Right lobe of liver (tissue), 6 donors: Measurements from ENCODE around the gene MCM7. TPM values are rescaled to one million over a fixed set of nuclear protein-coding genes. Genes with fewer than 3 reads are reported as not detected.

Experiments
- ATAC-seq, 4 donors: fragments of 200-7000 bp; cut with Tn5 transposase; one replicate each; pipeline ENCODE4 v1.9.1; 2020; ENCODE audit warnings: mild to moderate bottlenecking in 4 of 4, moderate library complexity in 4 of 4
- DNase-seq, 3 donors: peaks; one replicate each; pipeline ENCODE4 v3.0.0-alpha.2; 2020
- H3K27ac ChIP-seq, 3 donors: fragments of 200-600 bp; one replicate each; pipeline ENCODE4 v1.8.0; 2022
- H3K27me3 ChIP-seq, 2 donors: fragments of 200-600 bp; one replicate each; pipeline ENCODE4 v1.8.0; 2022
- H3K36me3 ChIP-seq, 4 donors: fragments of 200-600 bp; sonication (generic) in 1 of 4; one replicate each; pipeline versions ENCODE4 v1.5.1 to v1.8.0; 2017 to 2022; ENCODE audit warnings: control low read depth in 1 of 4
- H3K4me1 ChIP-seq, 4 donors: fragments of 200-600 bp; sonication (generic) in 1 of 4; one replicate each; pipeline versions ENCODE4 v1.5.1 to v1.8.0; 2017 to 2022; ENCODE audit warnings: control low read depth in 1 of 4
- H3K4me3 ChIP-seq, 3 donors: fragments of 200-600 bp; one replicate each; pipeline ENCODE4 v1.8.0; 2022
- H3K9me3 ChIP-seq, 4 donors: fragments of 200-600 bp; sonication (generic) in 1 of 4; one replicate each; pipeline versions ENCODE4 v1.5.1 to v1.8.0; 2017 to 2022; ENCODE audit warnings: control low read depth in 1 of 4
- CTCF ChIP-seq, 4 donors: fragments of 200-600 bp in 3 of 4; fragments of 450-650 bp in 1 of 4; IDR thresholded peaks; one replicate each; pipeline versions ENCODE4 v1.5.1 to v1.8.0; 2016 to 2022; ENCODE audit warnings: antibody characterized with exemption in 4 of 4, mild to moderate bottlenecking in 2 of 4
- POLR2A ChIP-seq: fragments of 450-650 bp; IDR thresholded peaks from one replicate; pipeline ENCODE4 v1.6.1; 2017; ENCODE audit warnings: antibody characterized with exemption, mild to moderate bottlenecking
- WGBS: methylation state at CpG from one replicate; pipeline ENCODE4 v1.1.6; 2018; ENCODE audit warnings: low coverage, low lambda C conversion rate; ENCODE audit not compliant: insufficient coverage; ENCODE audit errors: missing lambda C conversion rate; 5-methylcytosine and 5-hydroxymethylcytosine counted together
- intact Hi-C, 2 donors: fragments of 100-400 bp; cut with DNase I; formaldehyde crosslinking; loops; one replicate each; pipeline versions ENCODE4 v1.11.2 to v1.14.1; 2022
- total RNA-seq, 6 experiments: library from RNA; depleted of rRNA in 2 of 6; stranded (reverse); fragments of >200 nt in 2 of 6; fragmentation: NEBNext Ultra II Directional in 3 of 6; extraction: Animal tissue kit (Norgen Biotek cat#: 25700) in 3 of 6; gene quantifications; one replicate each; pipeline versions ENCODE4 v1.1.0 to v1.2.4, GENCODE V29; 2016 to 2023
- donor health status: DM: no; HTN: yes; CAD: no.
- donor health status: DM: no; HTN: no; CAD: no.
- donor health status: DM: no; HTN: no; CAD: no.
- donor health status: DM: no; HTN: yes; CAD: no.
- donor health status: DM: no; HTN: yes; CAD: no.

Gene MCM7
- total RNA-seq, 6 experiments from 2014 or later, result 12.6 to 25.9 (median 20.8) TPM

GRCh38 chr7:100124301-100125230, 23.4 kb upstream of the MCM7 start:
- Histone ChIP-seq H3K27me3 (no peaks in the 10 kb centered on the region), H3K27ac (no peak overlapping the region), H3K9me3 (no peaks in the 10 kb centered on the region), H3K4me3 (no peak overlapping the region), H3K36me3 (no peaks in the 10 kb centered on the region), H3K4me1 (peaks cover 0 to 28% (median 0%) of the 10 kb centered on the region in 4 donors)
- no peak for ATAC-seq
- TF ChIP-seq CTCF (IDR thresholded peaks at IDR 0.05), result no peak
- TF ChIP-seq POLR2A, result no peak
- no peak for DNase-seq
- 63% methylated on average over 2 of the region's 4 CpGs for WGBS
- intact Hi-C loops, result no loop called here

GRCh38 chr7:100122568-100122967, 21.4 kb upstream of the MCM7 start:
- WGBS, result 100% methylated on average over 1 of the region's 1 CpG
- no peak for DNase-seq
- ATAC-seq, result no peak

GRCh38 chr7:100122067-100122466, 20.9 kb upstream of the MCM7 start:
- DNase-seq, result no peak
- Histone ChIP-seq H3K27me3 (no peaks in the 10 kb centered on the region), H3K4me1 (peaks cover 0 to 29% (median 2%) of the 10 kb centered on the region in 4 donors), H3K4me3 (no peak overlapping the region), H3K27ac (no peak overlapping the region), H3K36me3 (no peaks in the 10 kb centered on the region), H3K9me3 (no peaks in the 10 kb centered on the region)
- TF ChIP-seq POLR2A (no peak), CTCF (IDR thresholded peaks at IDR 0.05) (no peak)
- intact Hi-C loops, result no loop called here
- ATAC-seq, result no peak
- 65% methylated on average over 9 of the region's 13 CpGs for WGBS

More at GRCh38 chr7:100122568-100122967, 21.4 kb upstream of the MCM7 start:
- Histone ChIP-seq H3K9me3 (no peaks in the 10 kb centered on the region), H3K27ac (no peak overlapping the region), H3K4me3 (no peak overlapping the region), H3K27me3 (no peaks in the 10 kb centered on the region), H3K4me1 (peaks cover 0 to 29% (median 2%) of the 10 kb centered on the region in 4 donors), H3K36me3 (no peaks in the 10 kb centered on the region)
- no peak for TF ChIP-seq POLR2A
- no peak for TF ChIP-seq CTCF (IDR thresholded peaks at IDR 0.05)
- intact Hi-C loops, result no loop called here

- Histone ChIP-seq H3K4me3 (peak overlapping the region in 1 of 3 donors; percentile 86), H3K27me3 (no peaks in the 10 kb centered on the region), H3K36me3 (no peaks in the 10 kb centered on the region), H3K27ac (no peak overlapping the region), H3K9me3 (no peaks in the 10 kb centered on the region), H3K4me1 (peaks cover 0 to 22% (median 2%) of the 10 kb centered on the region in 4 donors)
- TF ChIP-seq POLR2A, result no peak
- no peak for TF ChIP-seq CTCF (IDR thresholded peaks at IDR 0.05)
- DNase-seq (no peak), ATAC-seq (no peak)
- intact Hi-C loops, result no loop called here
- WGBS, result 25% methylated on average over 1 of the region's 1 CpG
Measured at GRCh38 chr7:100120733-100121036, 19.5 kb upstream of the MCM7 start.
